Measurements from ENCODE around the gene CFAP410. TPM values are rescaled to one million over a fixed set of nuclear protein-coding genes. Genes with fewer than 3 reads are reported as not detected.

Gene CFAP410
- total and polyA plus RNA-seq, 2 experiments from 2014 or later, result 34.0 to 46.7 TPM

- no peak overlapping the region for H3K4me3 ChIP-seq
- no peaks in the 10 kb centered on the region for H3K27me3 ChIP-seq
- no peaks in the 10 kb centered on the region for H3K9me3 ChIP-seq (ENCODE audit: low read depth)
- no peak for DNase-seq (ENCODE audit: low read depth in 1 of 2, low spot score in 1 of 2)
- H3K27ac ChIP-seq, result no peak overlapping the region
- TF ChIP-seq, protein P1, sequence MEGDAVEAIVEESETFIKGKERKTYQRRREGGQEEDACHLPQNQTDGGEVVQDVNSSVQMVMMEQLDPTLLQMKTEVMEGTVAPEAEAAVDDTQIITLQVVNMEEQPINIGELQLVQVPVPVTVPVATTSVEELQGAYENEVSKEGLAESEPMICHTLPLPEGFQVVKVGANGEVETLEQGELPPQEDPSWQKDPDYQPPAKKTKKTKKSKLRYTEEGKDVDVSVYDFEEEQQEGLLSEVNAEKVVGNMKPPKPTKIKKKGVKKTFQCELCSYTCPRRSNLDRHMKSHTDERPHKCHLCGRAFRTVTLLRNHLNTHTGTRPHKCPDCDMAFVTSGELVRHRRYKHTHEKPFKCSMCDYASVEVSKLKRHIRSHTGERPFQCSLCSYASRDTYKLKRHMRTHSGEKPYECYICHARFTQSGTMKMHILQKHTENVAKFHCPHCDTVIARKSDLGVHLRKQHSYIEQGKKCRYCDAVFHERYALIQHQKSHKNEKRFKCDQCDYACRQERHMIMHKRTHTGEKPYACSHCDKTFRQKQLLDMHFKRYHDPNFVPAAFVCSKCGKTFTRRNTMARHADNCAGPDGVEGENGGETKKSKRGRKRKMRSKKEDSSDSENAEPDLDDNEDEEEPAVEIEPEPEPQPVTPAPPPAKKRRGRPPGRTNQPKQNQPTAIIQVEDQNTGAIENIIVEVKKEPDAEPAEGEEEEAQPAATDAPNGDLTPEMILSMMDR (IDR thresholded peaks at IDR 0.05; ENCODE audit: low read depth, low read length), result no peak
- H3K36me3 ChIP-seq, result peaks cover 15% of the 10 kb centered on the region
- H3K4me1 ChIP-seq (ENCODE audit: low read depth), result peaks cover 4% of the 10 kb centered on the region
Measured at GRCh38 chr21:44321846-44322450, 17.2 kb downstream of the CFAP410 start.

DNA sequence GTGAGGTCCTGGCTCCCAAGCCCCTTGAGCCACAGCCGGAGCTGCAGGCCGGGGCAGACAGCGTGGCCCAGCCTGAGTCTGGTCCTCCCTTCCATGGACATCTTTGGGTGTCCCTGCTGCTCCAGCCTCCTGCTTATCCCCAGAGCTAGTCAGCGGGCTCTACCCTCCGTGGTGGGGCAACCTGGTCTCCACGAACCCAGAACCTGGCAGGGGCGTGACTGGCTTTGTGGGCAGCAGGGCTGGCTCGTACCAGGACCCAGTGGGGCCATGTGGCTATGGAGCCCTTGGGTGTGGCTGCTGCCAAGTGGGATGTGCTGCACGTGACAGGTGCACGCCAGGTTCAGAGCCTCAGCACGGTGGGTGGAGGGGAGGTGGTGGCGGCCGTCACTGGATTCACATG is 18.3 kb downstream of the CFAP410 start:
- TF ChIP-seq, protein P1 (IDR thresholded peaks at IDR 0.05; ENCODE audit: low read depth, low read length), result no peak
- H3K36me3 ChIP-seq, result peaks cover 12% of the 10 kb centered on the region
- H3K4me3 ChIP-seq, result no peak overlapping the region
- no peak overlapping the region for H3K27ac ChIP-seq
- no peaks in the 10 kb centered on the region for H3K27me3 ChIP-seq
- peaks cover 4% of the 10 kb centered on the region for H3K4me1 ChIP-seq (ENCODE audit: low read depth)
- no peak for DNase-seq (ENCODE audit: low read depth in 1 of 2, low spot score in 1 of 2)
- H3K9me3 ChIP-seq (ENCODE audit: low read depth), result no peaks in the 10 kb centered on the region

GRCh38 chr21:44319407-44320065 is 19.7 kb downstream of the CFAP410 start:
- no peaks in the 10 kb centered on the region for H3K9me3 ChIP-seq (ENCODE audit: low read depth)
- TF ChIP-seq, protein P1 (IDR thresholded peaks at IDR 0.05; ENCODE audit: low read depth, low read length), result no peak
- no peak for DNase-seq (ENCODE audit: low read depth in 1 of 2, low spot score in 1 of 2)
- H3K27me3 ChIP-seq, result no peaks in the 10 kb centered on the region
- no peak overlapping the region for H3K27ac ChIP-seq
- H3K4me1 ChIP-seq (ENCODE audit: low read depth), result peaks cover 4% of the 10 kb centered on the region
- peaks cover 9% of the 10 kb centered on the region for H3K36me3 ChIP-seq
- H3K4me3 ChIP-seq, result no peak overlapping the region

DNA sequence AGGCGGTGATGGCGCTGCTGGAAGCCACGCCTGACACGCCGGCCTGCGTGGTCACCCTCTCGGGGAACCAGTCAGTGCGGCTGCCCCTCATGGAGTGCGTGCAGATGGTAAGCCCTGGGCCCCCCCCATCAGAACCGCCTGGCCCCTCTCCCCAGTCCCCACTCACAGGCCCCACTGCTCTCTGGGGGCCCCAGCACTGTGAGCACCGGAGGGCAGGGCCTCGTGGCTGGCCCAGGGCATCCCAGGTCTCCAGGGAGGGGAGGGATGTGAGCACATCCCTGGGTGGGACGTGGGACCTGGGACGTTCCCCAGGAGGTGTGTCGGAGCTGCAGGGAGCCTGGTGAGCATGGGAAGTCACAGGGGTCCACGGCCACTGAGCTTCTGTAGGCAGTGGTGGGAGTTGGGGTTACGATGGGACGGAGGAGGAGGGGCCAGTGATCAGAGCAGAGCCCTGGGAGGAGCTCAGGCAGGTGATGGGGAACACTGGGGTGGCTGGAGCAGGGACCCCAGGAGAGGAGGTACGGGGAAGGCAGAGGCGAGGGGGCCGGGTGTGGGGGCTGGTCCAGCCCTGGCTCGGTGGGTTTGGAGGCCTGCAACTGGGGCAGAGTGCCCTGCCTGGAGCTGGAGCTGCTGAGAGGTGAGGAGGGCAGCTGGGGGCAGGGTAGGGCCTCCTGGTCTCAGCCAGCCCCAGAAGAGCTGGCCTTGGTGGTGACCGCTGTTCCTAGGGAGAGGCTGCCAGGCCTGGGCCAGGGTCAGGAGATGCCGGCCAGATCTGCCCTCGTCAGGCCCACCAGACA is 20.5 kb downstream of the CFAP410 start:
- Histone ChIP-seq H3K27ac (no peak overlapping the region), H3K27me3 (no peaks in the 10 kb centered on the region)
- TF ChIP-seq, protein P1 (IDR thresholded peaks at IDR 0.05; ENCODE audit: low read depth, low read length), result no peak

DNA sequence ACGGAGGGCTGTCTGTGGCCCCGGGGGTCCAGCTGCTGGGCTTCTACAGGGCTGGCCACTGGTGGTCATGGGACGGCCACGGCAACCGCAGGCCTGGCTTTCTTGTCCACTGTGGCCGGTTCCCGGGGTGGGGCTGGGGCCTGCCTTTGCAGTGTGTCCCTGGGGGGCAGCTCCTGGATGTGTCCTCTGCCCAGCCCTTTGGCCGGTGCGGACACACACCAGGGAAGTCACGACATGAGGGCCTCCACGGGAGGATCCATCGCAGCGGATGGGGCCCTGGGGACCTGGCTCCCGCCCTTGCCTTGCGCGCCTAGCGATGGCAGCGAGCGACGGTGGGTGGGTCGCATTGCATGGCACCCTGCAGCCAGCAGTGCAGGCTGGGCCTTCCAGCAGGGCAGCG is 21.3 kb downstream of the CFAP410 start:
- Histone ChIP-seq H3K36me3 (peaks cover 21% of the 10 kb centered on the region), H3K4me1 (ENCODE audit: low read depth) (peaks cover 4% of the 10 kb centered on the region), H3K27ac (no peak overlapping the region), H3K9me3 (ENCODE audit: low read depth) (no peaks in the 10 kb centered on the region), H3K27me3 (no peaks in the 10 kb centered on the region), H3K4me3 (no peak overlapping the region)
- DNase-seq (ENCODE audit: low read depth in 1 of 2, low spot score in 1 of 2), result no peak
- TF ChIP-seq, protein P1 (IDR thresholded peaks at IDR 0.05; ENCODE audit: low read depth, low read length), result no peak

More for the DNA sequence above, 20.5 kb downstream of the CFAP410 start:
- no peak overlapping the region for H3K4me3 ChIP-seq
- H3K36me3 ChIP-seq, result peaks cover 12% of the 10 kb centered on the region
- DNase-seq (ENCODE audit: low read depth in 1 of 2, low spot score in 1 of 2), result no peak
- H3K9me3 ChIP-seq (ENCODE audit: low read depth), result no peaks in the 10 kb centered on the region
- H3K4me1 ChIP-seq (ENCODE audit: low read depth), result peaks cover 4% of the 10 kb centered on the region
